ENCODE data around the gene PLEKHD1. TPM values are rescaled to one million over a fixed set of nuclear protein-coding genes. Genes with fewer than 3 reads are reported as not detected.

Gene PLEKHD1
- total and polyA plus RNA-seq, 4 donors = 0.05 to 0.08 (median 0.06) TPM; not detected in 1

- no peaks in the 10 kb centered on the region for H3K27me3 ChIP-seq (ENCODE audit: control insufficient read depth in 4 of 4, insufficient read depth in 4 of 4, low read length in 3 of 4)
- H3K4me3 ChIP-seq (ENCODE audit: low read depth in 1 of 3, low read length in 3 of 3) = no peak overlapping the region
- H3K9me3 ChIP-seq (ENCODE audit: control insufficient read depth in 4 of 4, low read length in 3 of 4) = no peaks in the 10 kb centered on the region
- TF ChIP-seq YY1 (IDR thresholded peaks at IDR 0.05) = no peak
- TF ChIP-seq HNF4A (conservative IDR thresholded peaks at IDR 0.05) = no peak
- TF ChIP-seq ZBTB33 (IDR thresholded peaks at IDR 0.05) = no peak
- no peak for TF ChIP-seq ATF3 (IDR thresholded peaks at IDR 0.05)
- TF ChIP-seq RAD21 (IDR thresholded peaks at IDR 0.05) = no peak
- TF ChIP-seq CTCF (IDR thresholded peaks at IDR 0.05; ENCODE audit: low read depth, low read length, missing input control) = no peak
- TF ChIP-seq TAF1 (conservative IDR thresholded peaks at IDR 0.05) = no peak
- no peak for TF ChIP-seq FOXA1 (IDR thresholded peaks at IDR 0.05)
- no peak for TF ChIP-seq NR2F2 (IDR thresholded peaks at IDR 0.05)
- no peak for TF ChIP-seq HNF4G (IDR thresholded peaks at IDR 0.05)
- TF ChIP-seq FOXA2 (IDR thresholded peaks at IDR 0.05) = no peak
- TF ChIP-seq SP1 (IDR thresholded peaks at IDR 0.05) = no peak
- no peak for TF ChIP-seq REST (IDR thresholded peaks at IDR 0.05)
- WGBS = 84% methylated on average over 3 of the region's 3 CpGs
- no peaks in the 10 kb centered on the region for H3K4me1 ChIP-seq (ENCODE audit: control insufficient read depth in 4 of 4, insufficient read depth in 4 of 4, low read length in 3 of 4)
- H3K36me3 ChIP-seq (ENCODE audit: control insufficient read depth in 4 of 4, insufficient read depth in 3 of 4, low read depth in 1 of 4, low read length in 3 of 4) = no peaks in the 10 kb centered on the region
- no peak overlapping the region for H3K27ac ChIP-seq (ENCODE audit: low read depth in 1 of 2, low read length in 2 of 2)
- no peak for DNase-seq (ENCODE audit: low spot score)
- H3K9ac ChIP-seq (ENCODE audit: low read depth in 1 of 2, low read length in 2 of 2) = no peak overlapping the region
Observed at GRCh38 chr14:69491193-69491592, 6.7 kb downstream of the PLEKHD1 start.

GRCh38 chr14:69493038-69493437, 8.5 kb downstream of the PLEKHD1 start:
- no peak overlapping the region for H3K9ac ChIP-seq (ENCODE audit: low read depth in 1 of 2, low read length in 2 of 2)
- no peaks in the 10 kb centered on the region for H3K4me1 ChIP-seq (ENCODE audit: control insufficient read depth in 4 of 4, insufficient read depth in 4 of 4, low read length in 3 of 4)
- H3K9me3 ChIP-seq (ENCODE audit: control insufficient read depth in 4 of 4, low read length in 3 of 4) = no peaks in the 10 kb centered on the region
- H3K27me3 ChIP-seq (ENCODE audit: control insufficient read depth in 4 of 4, insufficient read depth in 4 of 4, low read length in 3 of 4) = no peaks in the 10 kb centered on the region
- H3K4me3 ChIP-seq (ENCODE audit: low read depth in 1 of 3, low read length in 3 of 3) = no peak overlapping the region
- 76% methylated on average over 4 of the region's 4 CpGs for WGBS
- no peaks in the 10 kb centered on the region for H3K36me3 ChIP-seq (ENCODE audit: control insufficient read depth in 4 of 4, insufficient read depth in 3 of 4, low read depth in 1 of 4, low read length in 3 of 4)
- no peak overlapping the region for H3K27ac ChIP-seq (ENCODE audit: low read depth in 1 of 2, low read length in 2 of 2)
- DNase-seq (ENCODE audit: low spot score) = no peak
- no peak for TF ChIP-seq HNF4A (conservative IDR thresholded peaks at IDR 0.05)
- no peak for TF ChIP-seq FOXA1 (IDR thresholded peaks at IDR 0.05)
- no peak for TF ChIP-seq ATF3 (IDR thresholded peaks at IDR 0.05)
- no peak for TF ChIP-seq FOXA2 (IDR thresholded peaks at IDR 0.05)
- no peak for TF ChIP-seq RAD21 (IDR thresholded peaks at IDR 0.05)
- TF ChIP-seq YY1 (IDR thresholded peaks at IDR 0.05) = no peak
- no peak for TF ChIP-seq SP1 (IDR thresholded peaks at IDR 0.05)
- TF ChIP-seq REST (IDR thresholded peaks at IDR 0.05) = no peak
- no peak for TF ChIP-seq HNF4G (IDR thresholded peaks at IDR 0.05)
- no peak for TF ChIP-seq NR2F2 (IDR thresholded peaks at IDR 0.05)
- no peak for TF ChIP-seq JUND (IDR thresholded peaks at IDR 0.05)
- TF ChIP-seq ZBTB33 (IDR thresholded peaks at IDR 0.05) = no peak
- no peak for TF ChIP-seq MAX (IDR thresholded peaks at IDR 0.05)
- no peak for TF ChIP-seq EGR1 (IDR thresholded peaks at IDR 0.05; ENCODE audit: low read depth in 2 of 2)
- TF ChIP-seq RXRA (IDR thresholded peaks at IDR 0.05) = no peak
- TF ChIP-seq TAF1 (conservative IDR thresholded peaks at IDR 0.05) = no peak
- TF ChIP-seq GABPA (IDR thresholded peaks at IDR 0.05 in 1 of 2, conservative IDR thresholded peaks at IDR 0.05 in 1 of 2) = no peak

Measured in liver (tissue), 9 donors.